ENCODE results near the gene POTEI.
"Not testable (repeated sequence)": the region's sequence is repeated elsewhere in the genome, so short reads cannot be mapped to it uniquely, and the experiment has no call there.

GRCh38 chr2:130450366-130450765 is 58.8 kb downstream of the POTEI start:
- TF ChIP-seq, protein P1, sequence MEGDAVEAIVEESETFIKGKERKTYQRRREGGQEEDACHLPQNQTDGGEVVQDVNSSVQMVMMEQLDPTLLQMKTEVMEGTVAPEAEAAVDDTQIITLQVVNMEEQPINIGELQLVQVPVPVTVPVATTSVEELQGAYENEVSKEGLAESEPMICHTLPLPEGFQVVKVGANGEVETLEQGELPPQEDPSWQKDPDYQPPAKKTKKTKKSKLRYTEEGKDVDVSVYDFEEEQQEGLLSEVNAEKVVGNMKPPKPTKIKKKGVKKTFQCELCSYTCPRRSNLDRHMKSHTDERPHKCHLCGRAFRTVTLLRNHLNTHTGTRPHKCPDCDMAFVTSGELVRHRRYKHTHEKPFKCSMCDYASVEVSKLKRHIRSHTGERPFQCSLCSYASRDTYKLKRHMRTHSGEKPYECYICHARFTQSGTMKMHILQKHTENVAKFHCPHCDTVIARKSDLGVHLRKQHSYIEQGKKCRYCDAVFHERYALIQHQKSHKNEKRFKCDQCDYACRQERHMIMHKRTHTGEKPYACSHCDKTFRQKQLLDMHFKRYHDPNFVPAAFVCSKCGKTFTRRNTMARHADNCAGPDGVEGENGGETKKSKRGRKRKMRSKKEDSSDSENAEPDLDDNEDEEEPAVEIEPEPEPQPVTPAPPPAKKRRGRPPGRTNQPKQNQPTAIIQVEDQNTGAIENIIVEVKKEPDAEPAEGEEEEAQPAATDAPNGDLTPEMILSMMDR (IDR thresholded peaks at IDR 0.05) = not testable (repeated sequence)
- not testable (repeated sequence) for TF ChIP-seq POLR2A, EP300 (IDR thresholded peaks at IDR 0.05)
